GM10248 (cell line): ENCODE data around the gene C4BPA.

ENCODE experiments used
- CTCF ChIA-PET: fragments of 300-600 bp; sonication (Branson Sonifier 250); formaldehyde crosslinking; extraction: SDS; loops from one replicate; lab custom pipeline; 2021; ENCODE audit warnings: antibody characterized with exemption; lab: Yijun Ruan, JAX
- POLR2A ChIA-PET: fragments of 350-650 bp; sonication (Branson Sonifier 250); formaldehyde crosslinking; extraction: SDS; loops from one replicate; lab custom pipeline; 2020; ENCODE audit warnings: antibody characterized with exemption; lab: Yijun Ruan, JAX
- DNase-seq: peaks from one replicate; pipeline ENCODE4 v3.0.0; 2012; ENCODE audit errors: extremely low spot score
- TF ChIP-seq, protein P1 (sequence below): IDR thresholded peaks from 2 replicates; pipeline ENCODE4 v1.5.1; 2012; ENCODE audit warnings: mild to moderate bottlenecking, low read depth; ENCODE audit errors: extremely low read depth, missing control alignments, control extremely low read depth

The C4BPA gene

DNA sequence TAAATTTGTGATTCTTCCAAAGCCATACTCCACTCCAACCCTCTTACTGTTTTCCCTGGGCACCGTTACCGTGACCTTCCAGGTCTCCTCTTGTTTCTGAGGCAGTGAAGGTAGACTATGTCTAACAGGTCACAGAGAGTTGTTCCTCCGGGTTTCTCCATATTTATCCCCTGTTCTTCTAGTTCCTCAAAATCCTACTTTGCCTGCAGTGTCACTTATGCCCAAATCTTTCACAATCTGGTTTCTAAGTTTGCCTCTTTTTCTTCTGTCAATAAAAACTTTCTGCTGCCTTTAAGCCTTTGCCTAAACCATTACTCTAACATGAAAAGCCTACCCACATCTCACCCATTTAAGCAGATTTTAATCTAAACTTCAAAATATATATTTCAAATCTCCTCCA, 87.7 kb downstream of the C4BPA start:
- TF ChIP-seq, protein P1, sequence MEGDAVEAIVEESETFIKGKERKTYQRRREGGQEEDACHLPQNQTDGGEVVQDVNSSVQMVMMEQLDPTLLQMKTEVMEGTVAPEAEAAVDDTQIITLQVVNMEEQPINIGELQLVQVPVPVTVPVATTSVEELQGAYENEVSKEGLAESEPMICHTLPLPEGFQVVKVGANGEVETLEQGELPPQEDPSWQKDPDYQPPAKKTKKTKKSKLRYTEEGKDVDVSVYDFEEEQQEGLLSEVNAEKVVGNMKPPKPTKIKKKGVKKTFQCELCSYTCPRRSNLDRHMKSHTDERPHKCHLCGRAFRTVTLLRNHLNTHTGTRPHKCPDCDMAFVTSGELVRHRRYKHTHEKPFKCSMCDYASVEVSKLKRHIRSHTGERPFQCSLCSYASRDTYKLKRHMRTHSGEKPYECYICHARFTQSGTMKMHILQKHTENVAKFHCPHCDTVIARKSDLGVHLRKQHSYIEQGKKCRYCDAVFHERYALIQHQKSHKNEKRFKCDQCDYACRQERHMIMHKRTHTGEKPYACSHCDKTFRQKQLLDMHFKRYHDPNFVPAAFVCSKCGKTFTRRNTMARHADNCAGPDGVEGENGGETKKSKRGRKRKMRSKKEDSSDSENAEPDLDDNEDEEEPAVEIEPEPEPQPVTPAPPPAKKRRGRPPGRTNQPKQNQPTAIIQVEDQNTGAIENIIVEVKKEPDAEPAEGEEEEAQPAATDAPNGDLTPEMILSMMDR, result no peak
- no peak for DNase-seq
- CTCF ChIA-PET, result no interaction called here
- POLR2A ChIA-PET, result no interaction called here

DNA sequence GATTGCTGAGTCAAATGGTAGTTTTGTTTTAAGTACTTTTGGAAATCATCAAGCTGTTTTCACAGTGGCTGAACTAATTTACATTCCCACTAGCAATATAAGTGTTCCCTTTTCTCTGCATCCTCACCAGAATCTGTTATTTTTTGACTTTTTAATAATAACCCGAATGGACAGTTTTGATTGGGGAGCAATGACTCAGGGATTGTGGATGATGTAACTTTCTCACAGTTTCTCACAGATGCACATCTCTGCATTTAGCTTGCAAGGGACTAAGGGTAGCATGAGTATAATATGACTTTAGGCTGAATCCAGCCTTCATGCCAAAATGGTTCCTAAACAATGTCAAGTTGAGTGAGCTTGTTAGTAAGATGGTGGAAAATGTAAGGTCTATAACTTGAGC, 90.2 kb downstream of the C4BPA start:
- ChIA-PET CTCF (no interaction called here), POLR2A (no interaction called here)
- DNase-seq, result no peak
- TF ChIP-seq, protein P1, result no peak
